ENCODE results near the gene HLA-F.

Gene HLA-F

DNA sequence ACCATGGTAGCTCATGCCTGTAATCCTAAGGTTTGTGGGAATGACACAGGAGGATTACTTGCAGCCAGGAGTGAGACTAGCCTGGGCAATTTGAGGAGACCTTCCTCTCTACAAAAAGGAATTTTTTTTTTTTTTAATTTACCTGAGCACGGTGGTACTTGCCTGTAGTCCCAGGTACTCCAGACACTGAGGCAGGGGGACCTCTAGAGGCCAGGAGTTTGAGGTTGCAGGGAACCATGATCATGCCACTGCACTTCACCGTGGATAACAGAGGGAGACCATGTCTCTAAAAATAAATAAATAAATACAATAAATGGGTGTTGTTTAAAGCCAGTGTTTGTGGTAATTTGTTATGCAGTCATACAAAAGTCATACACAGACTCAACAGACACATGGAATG, 2.4 kb upstream of the HLA-F start:
- TF ChIP-seq POLR2AphosphoS5 (IDR thresholded peaks at IDR 0.05; ENCODE audit: low read depth, low read length), result no peak
- no peak for TF ChIP-seq SIN3A (IDR thresholded peaks at IDR 0.05; ENCODE audit: borderline replicate concordance, insufficient read depth, low read length)
- TF ChIP-seq, protein P1, sequence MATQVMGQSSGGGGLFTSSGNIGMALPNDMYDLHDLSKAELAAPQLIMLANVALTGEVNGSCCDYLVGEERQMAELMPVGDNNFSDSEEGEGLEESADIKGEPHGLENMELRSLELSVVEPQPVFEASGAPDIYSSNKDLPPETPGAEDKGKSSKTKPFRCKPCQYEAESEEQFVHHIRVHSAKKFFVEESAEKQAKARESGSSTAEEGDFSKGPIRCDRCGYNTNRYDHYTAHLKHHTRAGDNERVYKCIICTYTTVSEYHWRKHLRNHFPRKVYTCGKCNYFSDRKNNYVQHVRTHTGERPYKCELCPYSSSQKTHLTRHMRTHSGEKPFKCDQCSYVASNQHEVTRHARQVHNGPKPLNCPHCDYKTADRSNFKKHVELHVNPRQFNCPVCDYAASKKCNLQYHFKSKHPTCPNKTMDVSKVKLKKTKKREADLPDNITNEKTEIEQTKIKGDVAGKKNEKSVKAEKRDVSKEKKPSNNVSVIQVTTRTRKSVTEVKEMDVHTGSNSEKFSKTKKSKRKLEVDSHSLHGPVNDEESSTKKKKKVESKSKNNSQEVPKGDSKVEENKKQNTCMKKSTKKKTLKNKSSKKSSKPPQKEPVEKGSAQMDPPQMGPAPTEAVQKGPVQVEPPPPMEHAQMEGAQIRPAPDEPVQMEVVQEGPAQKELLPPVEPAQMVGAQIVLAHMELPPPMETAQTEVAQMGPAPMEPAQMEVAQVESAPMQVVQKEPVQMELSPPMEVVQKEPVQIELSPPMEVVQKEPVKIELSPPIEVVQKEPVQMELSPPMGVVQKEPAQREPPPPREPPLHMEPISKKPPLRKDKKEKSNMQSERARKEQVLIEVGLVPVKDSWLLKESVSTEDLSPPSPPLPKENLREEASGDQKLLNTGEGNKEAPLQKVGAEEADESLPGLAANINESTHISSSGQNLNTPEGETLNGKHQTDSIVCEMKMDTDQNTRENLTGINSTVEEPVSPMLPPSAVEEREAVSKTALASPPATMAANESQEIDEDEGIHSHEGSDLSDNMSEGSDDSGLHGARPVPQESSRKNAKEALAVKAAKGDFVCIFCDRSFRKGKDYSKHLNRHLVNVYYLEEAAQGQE (IDR thresholded peaks at IDR 0.05; ENCODE audit: insufficient read depth in 1 of 2, low read depth in 2 of 2, low read length in 2 of 2), result no peak
- no peak for TF ChIP-seq TAF1 (IDR thresholded peaks at IDR 0.05; ENCODE audit: borderline replicate concordance, insufficient read depth, low read length)
- TF ChIP-seq FOXP2 (optimal IDR thresholded peaks at IDR 0.05; ENCODE audit: borderline replicate concordance, extremely low read depth, extremely low read length, insufficient read depth), result no peak

DNA sequence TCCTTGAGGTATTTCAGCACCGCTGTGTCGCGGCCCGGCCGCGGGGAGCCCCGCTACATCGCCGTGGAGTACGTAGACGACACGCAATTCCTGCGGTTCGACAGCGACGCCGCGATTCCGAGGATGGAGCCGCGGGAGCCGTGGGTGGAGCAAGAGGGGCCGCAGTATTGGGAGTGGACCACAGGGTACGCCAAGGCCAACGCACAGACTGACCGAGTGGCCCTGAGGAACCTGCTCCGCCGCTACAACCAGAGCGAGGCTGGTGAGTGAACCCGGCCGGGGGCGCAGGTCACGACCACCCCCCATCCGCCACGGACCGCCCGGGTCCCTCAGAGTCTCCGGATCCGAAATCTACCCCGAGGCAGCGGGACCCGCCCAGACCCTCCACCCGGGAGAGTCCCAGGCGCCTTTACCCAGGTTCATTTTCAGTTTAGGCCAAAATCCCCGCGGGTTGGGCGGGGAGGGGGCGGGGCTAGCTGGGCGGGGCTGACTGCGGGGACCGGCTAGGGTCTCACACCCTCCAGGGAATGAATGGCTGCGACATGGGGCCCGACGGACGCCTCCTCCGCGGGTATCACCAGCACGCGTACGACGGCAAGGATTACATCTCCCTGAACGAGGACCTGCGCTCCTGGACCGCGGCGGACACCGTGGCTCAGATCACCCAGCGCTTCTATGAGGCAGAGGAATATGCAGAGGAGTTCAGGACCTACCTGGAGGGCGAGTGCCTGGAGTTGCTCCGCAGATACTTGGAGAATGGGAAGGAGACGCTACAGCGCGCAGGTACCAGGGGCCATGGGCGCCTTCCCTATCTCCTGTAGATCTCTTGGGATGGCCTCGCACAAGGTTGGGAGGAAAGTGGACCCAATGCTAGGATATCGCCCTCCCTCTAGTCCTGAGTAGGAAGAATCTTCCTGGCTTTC, 693 bp downstream of the HLA-F start:
- TF ChIP-seq TAF1 (IDR thresholded peaks at IDR 0.05; ENCODE audit: borderline replicate concordance, insufficient read depth, low read length) (no peak), FOXP2 (optimal IDR thresholded peaks at IDR 0.05; ENCODE audit: borderline replicate concordance, extremely low read depth, extremely low read length, insufficient read depth) (no peak), SIN3A (IDR thresholded peaks at IDR 0.05; ENCODE audit: borderline replicate concordance, insufficient read depth, low read length) (no peak), POLR2AphosphoS5 (IDR thresholded peaks at IDR 0.05; ENCODE audit: low read depth, low read length) (no peak)
- TF ChIP-seq, protein P1 (IDR thresholded peaks at IDR 0.05; ENCODE audit: insufficient read depth in 1 of 2, low read depth in 2 of 2, low read length in 2 of 2), result no peak

DNA sequence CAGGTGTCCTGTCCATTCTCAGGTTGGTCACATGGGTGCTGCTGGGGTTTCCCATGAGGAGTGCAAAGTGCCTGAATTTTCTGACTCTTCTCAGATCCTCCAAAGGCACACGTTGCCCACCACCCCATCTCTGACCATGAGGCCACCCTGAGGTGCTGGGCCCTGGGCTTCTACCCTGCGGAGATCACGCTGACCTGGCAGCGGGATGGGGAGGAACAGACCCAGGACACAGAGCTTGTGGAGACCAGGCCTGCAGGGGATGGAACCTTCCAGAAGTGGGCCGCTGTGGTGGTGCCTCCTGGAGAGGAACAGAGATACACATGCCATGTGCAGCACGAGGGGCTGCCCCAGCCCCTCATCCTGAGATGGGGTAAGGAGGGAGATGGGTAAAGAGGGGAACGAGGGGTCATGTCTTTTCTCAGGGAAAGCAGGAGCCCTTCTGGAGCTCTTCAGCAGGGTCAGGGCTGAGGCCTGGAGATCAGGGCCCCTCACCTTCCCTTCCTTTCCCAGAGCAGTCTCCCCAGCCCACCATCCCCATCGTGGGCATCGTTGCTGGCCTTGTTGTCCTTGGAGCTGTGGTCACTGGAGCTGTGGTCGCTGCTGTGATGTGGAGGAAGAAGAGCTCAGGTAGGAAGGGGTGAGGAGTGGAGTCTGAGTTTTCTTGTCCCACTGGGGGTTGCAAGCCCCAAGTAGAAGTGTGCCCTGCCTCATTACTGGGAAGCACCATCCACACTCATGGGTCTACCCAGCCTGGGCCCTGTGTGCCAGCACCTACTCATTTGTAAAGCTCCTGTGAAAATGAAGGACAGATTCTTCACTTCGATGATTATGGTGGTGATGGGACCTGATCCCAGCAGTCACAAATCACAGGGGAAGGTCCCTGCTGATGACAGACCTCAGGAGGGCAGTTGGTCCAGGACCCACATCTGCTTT, 2.0 kb downstream of the HLA-F start:
- TF ChIP-seq, protein P1 (IDR thresholded peaks at IDR 0.05; ENCODE audit: insufficient read depth in 1 of 2, low read depth in 2 of 2, low read length in 2 of 2), result no peak
- TF ChIP-seq TAF1 (IDR thresholded peaks at IDR 0.05; ENCODE audit: borderline replicate concordance, insufficient read depth, low read length), result no peak
- TF ChIP-seq SIN3A (IDR thresholded peaks at IDR 0.05; ENCODE audit: borderline replicate concordance, insufficient read depth, low read length), result no peak
- no peak for TF ChIP-seq POLR2AphosphoS5 (IDR thresholded peaks at IDR 0.05; ENCODE audit: low read depth, low read length)
- no peak for TF ChIP-seq FOXP2 (optimal IDR thresholded peaks at IDR 0.05; ENCODE audit: borderline replicate concordance, extremely low read depth, extremely low read length, insufficient read depth)

DNA sequence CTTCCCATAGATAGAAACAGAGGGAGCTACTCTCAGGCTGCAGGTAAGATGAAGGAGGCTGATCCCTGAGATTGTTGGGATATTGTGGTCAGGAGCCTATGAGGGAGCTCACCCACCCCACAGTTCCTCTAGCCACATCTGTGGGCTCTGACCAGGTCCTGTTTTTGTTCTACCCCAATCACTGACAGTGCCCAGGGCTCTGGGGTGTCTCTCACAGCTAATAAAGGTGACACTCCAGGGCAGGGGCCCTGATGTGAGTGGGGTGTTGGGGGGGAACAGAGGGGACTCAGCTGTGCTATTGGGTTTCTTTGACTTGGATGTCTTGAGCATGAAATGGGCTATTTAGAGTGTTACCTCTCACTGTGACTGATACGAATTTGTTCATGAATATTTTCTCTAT, 2.8 kb downstream of the HLA-F start:
- TF ChIP-seq TAF1 (IDR thresholded peaks at IDR 0.05; ENCODE audit: borderline replicate concordance, insufficient read depth, low read length) (no peak), SIN3A (IDR thresholded peaks at IDR 0.05; ENCODE audit: borderline replicate concordance, insufficient read depth, low read length) (no peak)
- TF ChIP-seq, protein P1 (IDR thresholded peaks at IDR 0.05; ENCODE audit: insufficient read depth in 1 of 2, low read depth in 2 of 2, low read length in 2 of 2), result no peak
